ENCODE results near the gene SDE2. TPM values are rescaled to one million over a fixed set of nuclear protein-coding genes. Genes with fewer than 3 reads are reported as not detected.

Gene SDE2
- total and polyA plus RNA-seq, 2 of the 8 experiments (the other 6 are each of a cell fraction or from before 2014, with no cell fraction given) = 8.5 to 16.7 TPM

- POLR2A ChIA-PET (ENCODE audit: partially characterized antibody) = interaction anchor here (0.9 kb wide), 1 partner anchor 22 kb away, joined by 3 read pairs; the partner anchor contains the start of gene SDE2
- TF ChIP-seq SP2 (IDR thresholded peaks at IDR 0.05; ENCODE audit: low read length) = no peak
- TF ChIP-seq RXRA (IDR thresholded peaks at IDR 0.05; ENCODE audit: insufficient read depth, low read depth, low read length) = no peak
- TF ChIP-seq, protein P1, sequence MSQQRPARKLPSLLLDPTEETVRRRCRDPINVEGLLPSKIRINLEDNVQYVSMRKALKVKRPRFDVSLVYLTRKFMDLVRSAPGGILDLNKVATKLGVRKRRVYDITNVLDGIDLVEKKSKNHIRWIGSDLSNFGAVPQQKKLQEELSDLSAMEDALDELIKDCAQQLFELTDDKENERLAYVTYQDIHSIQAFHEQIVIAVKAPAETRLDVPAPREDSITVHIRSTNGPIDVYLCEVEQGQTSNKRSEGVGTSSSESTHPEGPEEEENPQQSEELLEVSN (IDR thresholded peaks at IDR 0.05) = no peak
- no peak for TF ChIP-seq ASH2L (IDR thresholded peaks at IDR 0.05; ENCODE audit: low read length)
Observed at GRCh38 chr1:225977937-225978748, 21.0 kb downstream of the SDE2 start.

More at GRCh38 chr1:225977937-225978748, 21.0 kb downstream of the SDE2 start:
- FAIRE-seq (no peak), DNase-seq (ENCODE audit: low read depth in 1 of 2, low spot score in 2 of 2) (no peak)
- no peaks in the 10 kb centered on the region for H3K79me1 ChIP-seq (ENCODE audit: low read depth, low read length)
- no peak overlapping the region for H3K23ac ChIP-seq (ENCODE audit: insufficient read length)
- WGBS, 2 experiments (ENCODE audit: extremely low coverage in 1 of 2, insufficient coverage in 1 of 2, insufficient read length in 1 of 2, insufficient replicate concordance in 2 of 2, low coverage in 1 of 2, low lambda C conversion rate in 2 of 2, missing lambda C conversion rate in 1 of 2) = 91% methylated on average over 15 of the region's 15 CpGs; no CpG with 5 or more reads in 1 of the 2 experiments
- no peak overlapping the region for H2BK12ac ChIP-seq (ENCODE audit: low read depth, low read length)
- H3K4me3 ChIP-seq (ENCODE audit: extremely low read depth in 1 of 4, insufficient read depth in 2 of 4, low read depth in 3 of 4, low read length in 4 of 4) = no peak overlapping the region
- no peak overlapping the region; the same call in 1 of the 2 replicates for H4K8ac ChIP-seq (ENCODE audit: extremely low read depth, insufficient read depth, low read length)
- H2BK120ac ChIP-seq (replicated peaks; ENCODE audit: low read depth, low read length) = no peak overlapping the region
- no peaks in the 10 kb centered on the region; the same call in 1 of the 2 replicates for H3K23me2 ChIP-seq (ENCODE audit: low read depth, low read length)
- H4K91ac ChIP-seq (replicated peaks; ENCODE audit: insufficient read length, low read length) = no peak overlapping the region
- H4K5ac ChIP-seq (ENCODE audit: insufficient read length, low read depth, low read length) = no peak overlapping the region
- no peak overlapping the region for H2AK5ac ChIP-seq (ENCODE audit: low read depth, low read length)
- H3K9me3 ChIP-seq (ENCODE audit: insufficient read depth in 2 of 2, low read depth in 1 of 2, low read length in 1 of 2) = peaks cover 3% of the 10 kb centered on the region in 2 experiments; a peak in 1 of 4 replicates
- H3K36me3 ChIP-seq (ENCODE audit: control insufficient read depth in 2 of 4, insufficient read depth in 4 of 4, low read length in 3 of 4) = peaks cover 2 to 26% (median 17%) of the 10 kb centered on the region in 4 experiments; a peak in 5 of 8 replicates
- H3K4me1 ChIP-seq (replicated peaks in 1 of 4; ENCODE audit: control insufficient read depth in 3 of 4, insufficient read depth in 4 of 4, low read length in 3 of 4) = no peaks in the 10 kb centered on the region
- no peak overlapping the region for H2AFZ ChIP-seq (ENCODE audit: low read length)
- no peaks in the 10 kb centered on the region for H3K79me2 ChIP-seq (ENCODE audit: control insufficient read depth in 1 of 2, insufficient read depth in 2 of 2, low read length in 2 of 2)
- CTCF ChIA-PET (ENCODE audit: partially characterized antibody) = interaction anchor here (1.0 to 1.5 kb wide), 8 partner anchors 9 to 503 kb away, joined by 3 to 8 read pairs (median 4); no protein-coding TSS in a partner anchor
- H3K4me2 ChIP-seq (ENCODE audit: insufficient read depth in 1 of 2, low read depth in 2 of 2, low read length in 2 of 2) = no peak overlapping the region
- no peak overlapping the region for H2BK5ac ChIP-seq (ENCODE audit: low read depth, low read length)
- H3K27me3 ChIP-seq (replicated peaks in 1 of 4; ENCODE audit: control insufficient read depth in 3 of 4, extremely low read depth in 1 of 4, insufficient read depth in 3 of 4, low read length in 3 of 4) = no peaks in the 10 kb centered on the region
- H3K9ac ChIP-seq (replicated peaks in 1 of 4; ENCODE audit: extremely low read depth in 1 of 4, low read depth in 3 of 4, low read length in 3 of 4) = no peak overlapping the region
- no peak overlapping the region for H3K27ac ChIP-seq (ENCODE audit: low read depth, low read length)
- H2BK15ac ChIP-seq (ENCODE audit: low read length) = no peak overlapping the region
- no peak overlapping the region for H3K18ac ChIP-seq (ENCODE audit: extremely low read depth, low read length)
- H3K4ac ChIP-seq (replicated peaks; ENCODE audit: insufficient read length, low read depth, low read length) = no peak overlapping the region
- no peak overlapping the region for H3K56ac ChIP-seq (replicated peaks; ENCODE audit: insufficient read length, low read depth, low read length)
- no peaks in the 10 kb centered on the region for H4K20me1 ChIP-seq (replicated peaks in 1 of 2; ENCODE audit: control insufficient read depth in 1 of 2, insufficient read depth in 2 of 2, low read length in 2 of 2)
- H2BK20ac ChIP-seq (ENCODE audit: low read length) = no peak overlapping the region
- no peak overlapping the region for H3K14ac ChIP-seq (ENCODE audit: insufficient read length)

Data from H1 (cell line).